H1 (cell line): ENCODE data around the gene CNOT6. TPM values are rescaled to one million over a fixed set of nuclear protein-coding genes. Genes with fewer than 3 reads are reported as not detected.

ENCODE experiments used
- CTCF ChIA-PET: fragments of 300-600 bp; sonication (Branson Sonifier 250); formaldehyde crosslinking; loops from one replicate; lab custom pipeline; 2021; ENCODE audit not compliant: partially characterized antibody; lab: Charles Lee
- POLR2A ChIA-PET: fragments of 300-600 bp; sonication (Branson Sonifier 250); formaldehyde crosslinking; loops from one replicate; lab custom pipeline; 2021; ENCODE audit warnings: inconsistent platforms; ENCODE audit not compliant: partially characterized antibody; lab: Charles Lee
- DNase-seq, 2 experiments: peaks; one replicate each; pipeline versions ENCODE4 v3.0.0 to v3.0.0-alpha.2; 2010 to 2022; ENCODE audit warnings: low spot score in 2 of 2, low read depth in 1 of 2, mixed read lengths in 1 of 2
- FAIRE-seq: peaks from 2 replicates; lab custom pipeline; 2011; peaks lifted over from hg19 to GRCh38; lab: Jason Lieb, UNC
- H2AFZ ChIP-seq: 2 replicates; pipeline ENCODE4 v1.8.1; 2012; ENCODE audit warnings: low read length, inconsistent platforms
- H2AK5ac ChIP-seq: 2 replicates; pipeline ENCODE4 v1.6.1; 2013; ENCODE audit warnings: low read depth, low read length
- H2BK120ac ChIP-seq: replicated peaks from 2 replicates; pipeline ENCODE3; 2013; ENCODE audit warnings: low read depth, low read length, inconsistent platforms
- H2BK12ac ChIP-seq: 2 replicates; pipeline ENCODE4 v1.6.1; 2013; ENCODE audit warnings: low read depth, low read length
- H2BK15ac ChIP-seq: 2 replicates; pipeline ENCODE4 v1.6.1; 2013; ENCODE audit warnings: low read length
- H2BK20ac ChIP-seq: 2 replicates; pipeline ENCODE4 v1.6.1; 2013; ENCODE audit warnings: low read length
- H2BK5ac ChIP-seq: 2 replicates; pipeline ENCODE4 v1.6.1; 2013; ENCODE audit warnings: low read depth, low read length
- H3K14ac ChIP-seq: 2 replicates; pipeline ENCODE4 v1.6.1; 2013; ENCODE audit warnings: inconsistent platforms; ENCODE audit not compliant: insufficient read length
- H3K18ac ChIP-seq: 2 replicates; pipeline ENCODE4 v1.6.1; 2013; ENCODE audit warnings: low read length; ENCODE audit errors: extremely low read depth
- H3K23ac ChIP-seq: 2 replicates; pipeline ENCODE4 v1.6.1; 2013; ENCODE audit warnings: inconsistent platforms; ENCODE audit not compliant: insufficient read length
- H3K23me2 ChIP-seq: 2 replicates; pipeline ENCODE4 v1.6.1; 2013; ENCODE audit warnings: low read depth, low read length
- H3K27ac ChIP-seq: 2 replicates; pipeline ENCODE4 v1.6.1; 2011; ENCODE audit warnings: low read depth, low read length, inconsistent platforms
- H3K27me3 ChIP-seq, 4 experiments: replicated peaks in 1 of 4; 1 replicate in 1 of 4; 2 replicates in 3 of 4; pipeline versions ENCODE4 v1.6.1 to v1.8.1; 2011 to 2013; ENCODE audit warnings: low read length in 3 of 4, mild to moderate bottlenecking in 3 of 4, inconsistent platforms in 2 of 4, mixed read lengths in 2 of 4, moderate library complexity in 1 of 4; ENCODE audit not compliant: control insufficient read depth in 3 of 4, insufficient read depth in 3 of 4; ENCODE audit errors: extremely low read depth in 1 of 4
- H3K36me3 ChIP-seq, 4 experiments: 2 replicates each; pipeline versions ENCODE4 v1.6.1 to v1.8.1; 2011 to 2013; ENCODE audit warnings: mild to moderate bottlenecking in 4 of 4, low read length in 3 of 4, moderate library complexity in 2 of 4, control low read depth in 1 of 4, inconsistent platforms in 1 of 4; ENCODE audit not compliant: insufficient read depth in 4 of 4, control insufficient read depth in 2 of 4
- H3K4ac ChIP-seq: replicated peaks from 2 replicates; pipeline ENCODE3; 2013; ENCODE audit warnings: low read length, low read depth, mixed read lengths, inconsistent platforms; ENCODE audit not compliant: insufficient read length
- H3K4me1 ChIP-seq, 4 experiments: replicated peaks in 1 of 4; 1 replicate in 1 of 4; 2 replicates in 3 of 4; pipeline versions ENCODE4 v1.6.1 to v1.8.1; 2011 to 2013; ENCODE audit warnings: low read length in 3 of 4, inconsistent platforms in 2 of 4, mixed read lengths in 1 of 4; ENCODE audit not compliant: insufficient read depth in 4 of 4, control insufficient read depth in 3 of 4
- H3K4me2 ChIP-seq, 2 experiments: 2 replicates each; pipeline versions ENCODE4 v1.6.1 to v1.8.1; 2011 to 2013; ENCODE audit warnings: low read depth in 2 of 2, low read length in 2 of 2, control low read depth in 1 of 2, inconsistent platforms in 1 of 2, mild to moderate bottlenecking in 1 of 2; ENCODE audit not compliant: insufficient read depth in 1 of 2
- H3K4me3 ChIP-seq, 4 experiments: fragments of 200-600, 300-600 bp in 1 of 4; sonication (generic), shearing (Covaris generic), sonication (Bioruptor Twin) in 1 of 4; 2 replicates each; pipeline versions ENCODE4 v1.5.1 to v1.8.1; 2011 to 2016; ENCODE audit warnings: low read length in 4 of 4, low read depth in 3 of 4, control low read depth in 2 of 4, inconsistent platforms in 2 of 4, mild to moderate bottlenecking in 2 of 4, mixed read lengths in 1 of 4, moderate library complexity in 1 of 4; ENCODE audit not compliant: insufficient read depth in 2 of 4; ENCODE audit errors: extremely low read depth in 1 of 4
- H3K56ac ChIP-seq: replicated peaks from 2 replicates; pipeline ENCODE3; 2013; ENCODE audit warnings: low read depth, mild to moderate bottlenecking, mixed read lengths, low read length, inconsistent platforms; ENCODE audit not compliant: insufficient read length
- H3K79me1 ChIP-seq: 2 replicates; pipeline ENCODE4 v1.6.1; 2013; ENCODE audit warnings: low read depth, low read length, control low read depth
- H3K79me2 ChIP-seq, 2 experiments: 2 replicates each; pipeline versions ENCODE4 v1.6.1 to v1.8.1; 2012 to 2013; ENCODE audit warnings: low read length in 2 of 2, mild to moderate bottlenecking in 2 of 2, inconsistent platforms in 1 of 2; ENCODE audit not compliant: insufficient read depth in 2 of 2, control insufficient read depth in 1 of 2
- H3K9ac ChIP-seq, 4 experiments: replicated peaks in 1 of 4; 1 replicate in 1 of 4; 2 replicates in 3 of 4; pipeline versions ENCODE4 v1.6.1 to v1.8.1; 2011 to 2013; ENCODE audit warnings: low read depth in 3 of 4, low read length in 3 of 4, control low read depth in 2 of 4, mild to moderate bottlenecking in 2 of 4, moderate library complexity in 2 of 4, inconsistent platforms in 1 of 4; ENCODE audit errors: extremely low read depth in 1 of 4
- H3K9me3 ChIP-seq, 2 experiments: 2 replicates each; pipeline versions ENCODE4 v1.6.1 to v1.8.1; 2012 to 2013; ENCODE audit warnings: mild to moderate bottlenecking in 2 of 2, moderate library complexity in 2 of 2, control low read depth in 1 of 2, inconsistent platforms in 1 of 2, low read depth in 1 of 2, low read length in 1 of 2, mixed read lengths in 1 of 2; ENCODE audit not compliant: insufficient read depth in 2 of 2
- H4K20me1 ChIP-seq, 2 experiments: replicated peaks in 1 of 2; 2 replicates each; pipeline versions ENCODE3 to v1.8.1; 2011 to 2013; ENCODE audit warnings: inconsistent platforms in 2 of 2, low read length in 2 of 2, mild to moderate bottlenecking in 1 of 2; ENCODE audit not compliant: insufficient read depth in 2 of 2, control insufficient read depth in 1 of 2
- H4K5ac ChIP-seq: 2 replicates; pipeline ENCODE4 v1.6.1; 2013; ENCODE audit warnings: low read length, low read depth, mixed read lengths, inconsistent platforms; ENCODE audit not compliant: insufficient read length
- H4K8ac ChIP-seq: 2 replicates; pipeline ENCODE4 v1.8.0; 2013; ENCODE audit warnings: mild to moderate bottlenecking, moderate library complexity, low read length, inconsistent platforms; ENCODE audit not compliant: insufficient read depth; ENCODE audit errors: extremely low read depth
- H4K91ac ChIP-seq: replicated peaks from 2 replicates; pipeline ENCODE3; 2013; ENCODE audit warnings: low read length, mixed read lengths, inconsistent platforms; ENCODE audit not compliant: insufficient read length
- ASH2L ChIP-seq: fragments of 200-600, 300-600 bp; sonication (generic); IDR thresholded peaks from one replicate; pipeline ENCODE4 v1.7.1; 2017; ENCODE audit warnings: low read length
- ATF3 ChIP-seq: IDR thresholded peaks from 2 replicates; pipeline ENCODE4 v1.6.1; 2011; ENCODE audit warnings: low read depth, mild to moderate bottlenecking, low read length; ENCODE audit not compliant: insufficient read depth
- BCL11A ChIP-seq, 2 experiments: IDR thresholded peaks; one replicate each; pipeline ENCODE4 v1.6.1; 2011; ENCODE audit warnings: low read depth in 2 of 2, low read length in 2 of 2, mild to moderate bottlenecking in 2 of 2
- BRCA1 ChIP-seq: IDR thresholded peaks from 2 replicates; pipeline ENCODE4 v1.6.1; 2012; ENCODE audit warnings: low read depth, low read length, improper control_type of control experiment
- EZH2 ChIP-seq: fragments of 200-600 bp; sonication (generic); IDR thresholded peaks from 2 replicates; pipeline ENCODE4 v1.7.1; 2012; ENCODE audit warnings: low read depth, mild to moderate bottlenecking, moderate library complexity, low read length, inconsistent platforms; ENCODE audit not compliant: severe bottlenecking
- SRF ChIP-seq: IDR thresholded peaks from 2 replicates; pipeline ENCODE4 v1.6.1; 2011; ENCODE audit warnings: mild to moderate bottlenecking, low read depth, low read length, moderate library complexity
- WGBS, 2 experiments: shearing (Covaris generic) in 1 of 2; methylation state at CpG; one replicate each; pipeline versions ENCODE4 v1.1.6 to v1.1.7; 2013 to 2015; ENCODE audit warnings: low lambda C conversion rate in 2 of 2, mixed read lengths in 2 of 2, inconsistent platforms in 1 of 2, low coverage in 1 of 2, missing lambda C conversion rate in 1 of 2; ENCODE audit not compliant: insufficient replicate concordance in 2 of 2, insufficient coverage in 1 of 2, insufficient read length in 1 of 2; ENCODE audit errors: extremely low coverage in 1 of 2, missing lambda C conversion rate in 1 of 2; 5-methylcytosine and 5-hydroxymethylcytosine counted together
- polyA plus RNA-seq, 7 experiments: library from polyadenylated mRNA; depleted of rRNA in 3 of 7; stranded (reverse) in 5 of 7; unstranded in 2 of 7; fragments of >200 nt in 5 of 7; fragments of 200-250 nt in 2 of 7; gene quantifications; 1 replicate in 5 of 7; 2 replicates in 1 of 7; 4 replicates in 1 of 7; pipeline versions ENCODE4 v1.2.1 to v1.2.3, GENCODE V29; 2011 to 2013; ENCODE audit warnings: missing spikeins in 2 of 7, mixed read lengths in 2 of 7
- total RNA-seq: library from RNA; stranded (reverse); fragmentation: NEBNext Ultra II Directional; extraction: Animal tissue kit (Norgen Biotek cat#: 25700); gene quantifications from 2 replicates; pipeline ENCODE4 v1.2.1, GENCODE V29; 2021

Gene CNOT6
- total and polyA plus RNA-seq, 2 of the 8 experiments (the other 6 are each of a cell fraction or from before 2014, with no cell fraction given): 10.7 to 45.4 TPM

GRCh38 chr5:180467028-180467975 lies 26.9 kb upstream of the CNOT6 start:
- DNase-seq: no peak
- 0 out of 2 replicates have a peak, but pooled peaks cover 2% of the 10 kb centered on the region for H3K23me2 ChIP-seq
- H3K9me3 ChIP-seq: peaks cover 5 to 13% of the 10 kb centered on the region in 2 experiments; a peak in 2 of 4 replicates
- H3K4me2 ChIP-seq: no peak overlapping the region
- no peaks in the 10 kb centered on the region for H3K79me1 ChIP-seq
- H3K9ac ChIP-seq: no peak overlapping the region
- POLR2A ChIA-PET: interaction anchor here (0.8 to 1.4 kb wide), 3 partner anchors 17 to 135 kb away, joined by 3 to 6 read pairs (median 3); no protein-coding TSS in a partner anchor
- H3K4ac ChIP-seq: no peak overlapping the region
- no peaks in the 10 kb centered on the region; a peak in 1 of 7 replicates for H3K27me3 ChIP-seq
- no peak overlapping the region for H3K4me3 ChIP-seq
- 83% methylated on average over 22 of the region's 22 CpGs; no CpG with 5 or more reads in 1 of the 2 experiments for WGBS, 2 experiments
- no peaks in the 10 kb centered on the region for H4K20me1 ChIP-seq
- no peak overlapping the region for H3K56ac ChIP-seq
- no peak overlapping the region for H4K5ac ChIP-seq
- CTCF ChIA-PET: interaction anchor here (0.7 to 8.9 kb wide), 7 partner anchors 10 to 271 kb away, joined by 3 to 88 read pairs (median 3); partner anchors contain the start of gene MAPK9
- H3K36me3 ChIP-seq: no peaks in the 10 kb centered on the region
- H3K18ac ChIP-seq: no peak overlapping the region
- TF ChIP-seq BCL11A (IDR thresholded peaks at IDR 0.05; ENCODE audit: low read depth in 2 of 2, low read length in 2 of 2): no peak
- no peak for TF ChIP-seq ATF3
- no peak for TF ChIP-seq EZH2
- TF ChIP-seq SRF: no peak
- no peak for TF ChIP-seq ASH2L
- no peak for TF ChIP-seq BRCA1
- TF ChIP-seq, all 59 proteins: peak for 0
- H2BK12ac ChIP-seq: 0 out of 2 replicates have a peak overlapping the region, but pooled peaks have one; percentile 39
- H2BK20ac ChIP-seq: no peak overlapping the region
- no peak overlapping the region for H2BK5ac ChIP-seq
- FAIRE-seq: no peak
- no peaks in the 10 kb centered on the region for H3K4me1 ChIP-seq
- no peaks in the 10 kb centered on the region for H3K79me2 ChIP-seq
- H3K27ac ChIP-seq: no peak overlapping the region
- H2AFZ ChIP-seq: no peak overlapping the region
- H2AK5ac ChIP-seq: no peak overlapping the region
- H3K23ac ChIP-seq: no peak overlapping the region
- no peak overlapping the region for H4K8ac ChIP-seq
- H2BK15ac ChIP-seq: no peak overlapping the region
- no peak overlapping the region for H4K91ac ChIP-seq
- H3K14ac ChIP-seq: no peak overlapping the region
- H2BK120ac ChIP-seq: no peak overlapping the region
